GM10266 (cell line): ENCODE results near the gene ANXA2R.
A peak's percentile ranks its signal among the peaks of the same experiment; 100 is the strongest.
"Not testable (repeated sequence)": the region's sequence is repeated elsewhere in the genome, so short reads cannot be mapped to it uniquely, and the experiment has no call there.

Experiments
- DNase-seq: peaks from one replicate; pipeline ENCODE4 v3.0.0; 2012; ENCODE audit errors: extremely low spot score
- CTCF ChIP-seq: IDR thresholded peaks from 2 replicates; pipeline ENCODE4 v1.5.1; 2012; ENCODE audit warnings: mild to moderate bottlenecking, low read depth; ENCODE audit not compliant: control insufficient read depth, insufficient read depth; ENCODE audit errors: missing control alignments

ANXA2R gene, protein sequence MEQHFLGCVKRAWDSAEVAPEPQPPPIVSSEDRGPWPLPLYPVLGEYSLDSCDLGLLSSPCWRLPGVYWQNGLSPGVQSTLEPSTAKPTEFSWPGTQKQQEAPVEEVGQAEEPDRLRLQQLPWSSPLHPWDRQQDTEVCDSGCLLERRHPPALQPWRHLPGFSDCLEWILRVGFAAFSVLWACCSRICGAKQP

DNA sequence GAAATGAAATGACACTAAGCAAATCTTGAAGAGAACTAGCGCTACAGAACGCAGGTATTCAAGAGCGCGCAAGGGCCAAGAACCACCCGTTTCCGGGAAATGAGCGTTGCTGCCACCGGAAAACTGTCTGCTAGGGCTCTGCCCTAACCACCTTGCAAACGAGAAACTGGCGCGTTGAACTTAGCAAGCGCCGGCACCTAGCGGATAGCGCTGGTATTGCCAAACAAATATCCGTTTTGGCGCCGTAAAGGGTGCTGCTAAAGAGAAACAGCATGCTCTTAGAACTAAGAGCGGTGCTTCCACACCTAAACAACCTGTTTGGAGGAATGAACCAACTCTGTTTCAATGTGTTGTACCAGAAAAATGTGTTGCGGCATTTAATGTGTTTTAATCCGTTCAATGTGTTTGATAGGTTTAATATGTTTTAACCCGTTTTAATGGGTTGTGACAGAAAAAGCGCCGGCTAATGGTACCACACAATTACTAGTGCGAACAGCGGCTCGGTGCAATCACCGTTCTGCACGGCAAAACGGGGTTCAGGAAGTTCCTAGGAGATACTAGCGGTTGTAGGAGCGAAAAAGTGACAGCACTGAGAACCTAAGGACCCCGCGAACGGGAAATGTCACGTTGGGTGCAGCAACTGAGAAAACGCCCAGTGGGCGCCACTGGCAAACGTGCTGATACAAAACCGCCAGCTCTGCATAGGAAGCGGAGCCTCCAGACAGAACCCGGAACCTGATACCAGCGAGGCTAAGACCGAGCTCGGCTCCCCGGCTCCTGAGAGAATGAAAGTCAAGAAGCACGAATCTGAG lies at the start of gene ANXA2R:
Gene ANXA2R (minus strand): TSS at position 33 of the 812 bp plus-strand sequence. CDS start 273 bp downstream, outside the sequence.
- DNase-seq: peak; percentile 53
- peak; percentile 94 for TF ChIP-seq CTCF

DNA sequence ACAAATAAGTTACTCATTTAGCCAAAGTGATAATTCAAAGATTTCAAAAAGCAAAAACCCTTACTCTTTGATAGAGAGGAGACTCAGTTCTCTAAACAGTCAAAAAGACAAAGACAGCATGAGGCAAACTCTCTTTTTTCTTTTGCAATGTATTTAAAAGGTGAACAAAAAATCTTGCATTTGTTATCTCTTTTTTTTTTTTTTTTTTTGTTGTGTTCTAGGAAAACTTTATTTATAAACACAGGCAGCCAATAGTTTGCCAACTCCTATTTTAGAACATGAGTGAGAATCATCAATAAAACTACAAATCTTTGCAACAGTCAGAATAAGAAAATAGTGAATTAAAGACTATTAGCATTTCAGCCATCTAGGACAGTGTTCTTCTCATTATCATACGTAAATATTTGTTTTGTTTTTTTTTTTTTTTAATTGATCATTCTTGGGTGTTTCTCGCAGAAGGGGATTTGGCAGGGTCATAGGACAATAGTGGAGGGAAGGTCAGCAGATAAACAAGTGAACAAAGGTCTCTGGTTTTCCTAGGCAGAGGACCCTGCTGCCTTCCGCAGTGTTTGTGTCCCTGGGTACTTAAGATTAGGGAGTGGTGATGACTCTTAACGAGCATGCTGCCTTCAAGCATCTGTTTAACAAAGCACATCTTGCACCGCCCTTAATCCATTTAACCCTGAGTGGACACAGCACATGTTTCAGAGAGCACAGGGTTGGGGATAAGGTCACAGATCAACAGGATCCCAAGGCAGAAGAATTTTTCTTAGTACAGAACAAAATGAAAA lies 46.2 kb upstream of the ANXA2R start:
- not testable (repeated sequence) for DNase-seq

- no peak for DNase-seq
- no peak for TF ChIP-seq CTCF
These were observed 45.3 kb upstream of the ANXA2R start for GRCh38 chr5:43085453-43085852.

GRCh38 chr5:43084468-43084867 lies 44.3 kb upstream of the ANXA2R start:
- not testable (repeated sequence) for DNase-seq

- DNase-seq: not testable (repeated sequence)
These were observed 41.2 kb upstream of the ANXA2R start for GRCh38 chr5:43081345-43081744.

GRCh38 chr5:43078956-43079355 lies 38.8 kb upstream of the ANXA2R start:
- no peak for DNase-seq

GRCh38 chr5:43077446-43078191 lies 37.5 kb upstream of the ANXA2R start:
- not testable (repeated sequence) for DNase-seq

More at GRCh38 chr5:43078956-43079355, 38.8 kb upstream of the ANXA2R start:
- no peak for TF ChIP-seq CTCF

- TF ChIP-seq CTCF: no peak
- DNase-seq: no peak
These were observed 35.5 kb upstream of the ANXA2R start for GRCh38 chr5:43075319-43076293.
